ENCODE measurements around the gene PSKH1.
"Not testable (repeated sequence)": the region's sequence is repeated elsewhere in the genome, so short reads cannot be mapped to it uniquely, and the experiment has no call there.

The PSKH1 gene

GRCh38 chr16:67964477-67965131 is 71.5 kb downstream of the PSKH1 start:
- peak; percentile 87 for DNase-seq

DNA sequence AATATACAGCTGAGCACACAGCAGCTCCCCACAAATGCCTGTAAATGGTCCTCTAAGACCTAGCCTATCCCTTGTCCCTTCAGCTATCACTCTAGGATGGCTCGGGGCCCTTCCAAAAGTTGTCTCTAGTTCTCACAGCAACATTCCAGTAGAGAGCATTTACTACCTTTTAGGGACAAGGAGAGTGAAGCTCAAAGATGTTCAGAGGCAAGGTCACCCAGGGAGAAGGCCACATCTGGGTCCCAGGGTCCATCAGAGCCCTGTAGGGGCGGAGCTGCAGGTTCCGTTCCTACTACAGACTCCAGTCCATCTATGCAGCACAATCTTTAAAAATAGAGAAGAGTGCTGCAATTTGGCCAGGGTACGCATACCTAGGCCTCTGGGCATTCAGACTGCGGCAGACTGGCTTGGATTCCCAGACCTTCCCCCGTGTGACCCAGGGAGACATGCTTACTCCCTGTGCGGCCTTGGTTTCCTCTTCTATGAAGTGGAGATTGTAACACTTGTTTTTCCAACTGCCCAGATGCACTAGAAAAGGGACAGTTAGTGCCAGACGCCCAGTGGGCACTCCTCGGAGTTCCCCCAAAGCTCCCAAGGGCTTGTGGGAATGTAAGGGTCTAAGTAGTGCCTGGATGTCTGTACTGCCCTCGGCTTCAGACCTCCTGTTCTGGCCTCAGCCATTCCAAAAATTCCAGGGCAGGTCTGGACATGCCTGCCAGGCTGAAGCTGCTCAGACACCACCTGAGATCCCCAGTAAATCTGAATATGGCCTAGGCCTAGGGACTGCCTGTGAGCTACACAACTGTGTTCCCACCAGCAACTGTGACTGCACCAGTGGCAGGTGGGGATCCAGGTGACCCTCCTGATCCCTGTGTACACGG is 72.9 kb downstream of the PSKH1 start:
- DNase-seq: no peak

DNA sequence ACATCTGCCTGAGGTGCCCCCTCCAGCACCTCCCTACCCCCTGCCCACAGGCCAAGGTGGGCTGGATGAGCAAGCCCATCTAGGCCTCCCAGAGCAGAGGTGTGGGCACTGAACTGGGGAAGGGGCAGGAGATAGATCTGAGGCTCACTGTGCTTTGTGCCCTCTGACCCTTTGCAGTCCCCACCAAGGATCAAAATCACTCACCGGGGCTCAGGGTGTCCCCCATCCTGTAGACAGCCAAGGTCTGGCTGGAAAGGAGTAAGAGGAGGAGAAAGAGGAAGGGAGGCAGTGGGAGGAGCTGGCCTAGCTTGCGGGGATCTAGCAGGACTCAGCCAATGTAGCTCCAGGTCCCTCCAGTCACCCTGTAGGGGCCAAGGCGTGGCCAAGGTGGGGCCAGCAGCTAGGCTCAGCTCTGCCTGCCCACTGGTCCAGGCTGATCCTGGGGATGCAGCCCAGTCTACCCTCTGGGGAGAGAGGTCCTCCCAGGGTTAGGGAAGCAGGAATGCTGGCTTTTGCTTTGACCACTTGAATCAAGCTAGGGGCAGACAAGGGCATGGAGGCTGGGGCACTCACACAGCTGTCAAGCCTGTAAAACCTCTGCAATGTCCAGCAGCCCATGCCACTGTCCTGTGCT is 73.6 kb downstream of the PSKH1 start:
- DNase-seq: peak; percentile 5

- DNase-seq: peak; percentile 2
Measured at GRCh38 chr16:67967183-67967957, 74.3 kb downstream of the PSKH1 start.

- peak; percentile 56 for DNase-seq
Measured at GRCh38 chr16:67967958-67968399, 74.9 kb downstream of the PSKH1 start.

GRCh38 chr16:67968400-67969253 is 75.6 kb downstream of the PSKH1 start, which contains the start of gene SLC12A4:
SLC12A4 (minus strand) TSS chr16:67968637; CDS start chr16:67968553, 84 bp downstream.
- DNase-seq: peak; percentile 87

DNA sequence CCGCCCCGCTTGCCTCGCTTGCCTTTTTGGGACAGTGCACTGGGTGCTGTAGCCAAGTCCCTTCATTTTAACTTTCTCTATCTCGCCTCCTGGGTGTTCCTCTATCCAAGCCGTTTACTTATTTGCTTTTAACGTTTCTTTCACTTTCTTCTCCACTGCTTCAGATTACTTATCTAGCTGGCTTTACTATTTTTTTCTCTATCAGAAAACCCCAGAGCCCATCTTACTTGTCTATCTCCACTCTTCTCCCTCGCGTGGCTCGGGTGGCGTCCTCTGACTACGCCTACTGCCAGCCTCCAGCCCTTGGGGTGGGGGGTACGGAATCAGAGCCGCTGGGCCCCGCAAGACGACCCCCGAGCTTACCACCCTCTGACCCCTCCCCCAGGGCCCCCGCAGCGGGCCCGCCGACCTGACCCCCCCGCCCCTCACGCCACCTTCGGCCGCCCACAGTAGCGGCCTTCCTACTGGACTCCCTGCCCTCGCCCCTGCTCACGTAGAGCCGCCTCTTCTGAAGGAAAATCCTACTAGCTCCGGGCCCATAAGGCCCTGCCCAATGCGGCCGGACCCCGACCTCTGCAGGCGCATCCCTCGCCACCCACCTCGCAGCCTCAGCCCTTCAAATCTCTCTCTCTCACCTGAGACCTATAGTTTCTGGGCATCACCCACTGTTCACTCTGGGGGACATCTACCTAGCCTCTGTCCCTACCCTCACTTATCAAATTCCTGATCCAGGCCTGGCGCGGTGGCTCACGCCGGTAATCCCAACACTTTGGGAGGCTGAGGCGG is 76.4 kb downstream of the PSKH1 start:
- peak; percentile 44 for DNase-seq

DNA sequence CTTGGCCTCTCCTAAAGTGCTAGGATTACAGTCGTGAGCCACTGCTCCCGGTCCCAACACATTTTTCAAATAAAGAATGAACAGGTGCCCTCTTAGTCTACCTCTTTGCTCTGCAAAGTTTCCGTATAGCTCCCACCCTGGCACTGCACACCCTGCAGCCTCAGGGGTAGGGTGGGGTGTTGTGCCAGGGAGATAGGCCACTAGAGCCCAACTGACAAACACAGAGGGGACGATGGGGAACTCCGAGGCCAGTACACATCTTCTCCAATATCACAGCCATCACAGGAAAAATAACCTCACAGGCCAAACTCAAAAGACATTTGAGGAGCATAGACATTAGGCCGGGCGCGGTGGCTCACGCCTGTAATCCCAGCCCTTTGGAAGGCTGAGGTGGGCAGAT is 78.1 kb downstream of the PSKH1 start:
- no peak for DNase-seq

DNA sequence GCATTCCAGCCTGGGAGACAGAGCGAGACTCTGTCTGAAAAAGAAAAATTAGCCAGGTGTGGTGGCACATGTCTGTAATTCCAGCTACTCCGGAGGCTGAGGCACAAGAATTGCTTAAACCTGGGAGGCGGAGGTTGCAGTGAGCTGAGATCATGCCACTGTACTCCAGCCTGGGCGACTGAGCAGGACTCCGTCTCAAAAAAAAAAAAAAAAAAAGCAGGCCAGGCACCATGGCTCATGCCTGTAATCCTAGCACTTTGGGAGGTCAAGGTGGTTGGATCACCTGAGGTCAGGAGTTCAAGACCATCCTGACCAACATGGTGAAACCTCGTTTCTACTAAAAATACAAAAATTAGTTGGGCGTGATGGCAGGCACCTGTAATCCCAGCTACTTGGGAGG is 79.2 kb downstream of the PSKH1 start:
- DNase-seq: not testable (repeated sequence)

DNA sequence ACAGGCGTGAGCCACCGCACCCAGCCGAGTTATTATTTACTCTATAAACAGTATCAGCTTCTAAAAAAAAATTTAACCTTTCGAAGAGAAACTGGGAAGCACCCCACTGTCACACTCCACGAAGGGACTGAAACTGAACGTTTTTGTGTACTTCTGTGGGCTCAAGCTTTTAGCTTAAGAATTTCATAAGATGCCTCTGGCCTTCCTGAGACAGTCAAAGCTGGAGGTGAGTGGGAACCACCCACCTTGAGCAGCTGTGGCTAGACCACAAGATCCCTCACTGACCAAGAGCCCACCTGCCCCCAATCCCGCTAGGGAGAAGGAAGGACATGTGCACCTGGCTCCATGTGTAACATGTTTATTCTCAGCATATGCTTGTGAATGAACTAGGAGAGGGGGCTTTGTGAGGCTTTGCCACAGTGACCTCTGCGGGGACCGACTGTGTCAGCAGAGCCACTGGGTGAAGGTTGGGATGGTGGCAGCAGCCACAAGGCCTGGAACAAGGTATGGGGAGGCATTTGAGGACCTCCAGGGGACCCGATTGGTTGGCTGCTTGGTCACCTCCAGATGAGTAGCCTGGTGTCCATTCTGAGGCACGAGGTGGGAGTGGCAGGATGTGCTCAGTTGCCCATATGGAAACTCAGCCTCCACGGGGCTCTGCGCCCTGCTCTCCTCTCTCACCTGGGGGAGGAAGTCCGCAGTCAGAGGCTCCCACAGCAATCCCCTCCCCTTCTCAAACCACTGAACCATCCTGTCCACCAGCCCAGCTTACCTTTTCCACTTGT is 82.5 kb downstream of the PSKH1 start:
- DNase-seq: peak; percentile 63

DNA sequence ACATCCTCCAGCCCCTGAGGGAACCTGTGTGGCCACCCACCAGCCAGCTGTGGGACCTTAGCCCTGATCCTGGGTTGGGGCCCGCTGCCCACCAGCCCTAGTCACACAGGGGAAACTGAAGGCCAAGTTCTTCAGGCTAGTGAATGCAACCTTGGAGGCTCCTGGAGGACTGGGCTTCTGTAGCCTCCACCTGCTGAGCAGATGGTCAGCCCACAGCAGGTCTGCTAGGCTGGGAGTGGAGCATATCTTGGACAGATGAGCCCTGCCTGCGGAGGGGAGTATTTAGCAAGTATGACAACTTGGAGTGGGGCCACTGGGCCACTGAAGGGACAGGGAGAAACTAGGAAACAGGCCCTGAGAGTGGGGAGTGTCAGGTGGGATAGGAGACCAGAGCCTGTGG is 83.2 kb downstream of the PSKH1 start:
- no peak for DNase-seq

DNA sequence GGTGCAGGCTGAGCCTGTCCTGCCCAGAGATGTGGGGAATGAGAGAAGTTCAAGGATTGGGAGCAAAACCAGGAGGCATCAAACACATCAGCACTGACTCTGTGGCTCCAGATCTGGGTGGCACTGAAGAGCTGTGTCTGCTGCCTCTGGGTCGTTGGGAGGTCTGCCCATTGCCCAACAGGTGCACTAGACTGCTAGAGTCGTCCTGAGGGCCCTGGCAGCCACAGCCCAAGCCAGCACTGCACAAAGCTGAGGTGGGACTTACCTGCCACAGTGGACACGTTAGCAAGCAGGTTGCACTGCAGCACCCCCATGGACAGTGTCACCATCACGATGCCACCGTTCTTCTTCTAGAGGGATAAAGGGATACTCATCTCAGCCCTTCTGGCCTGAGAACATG is 84.0 kb downstream of the PSKH1 start:
- DNase-seq: peak; percentile 55

DNA sequence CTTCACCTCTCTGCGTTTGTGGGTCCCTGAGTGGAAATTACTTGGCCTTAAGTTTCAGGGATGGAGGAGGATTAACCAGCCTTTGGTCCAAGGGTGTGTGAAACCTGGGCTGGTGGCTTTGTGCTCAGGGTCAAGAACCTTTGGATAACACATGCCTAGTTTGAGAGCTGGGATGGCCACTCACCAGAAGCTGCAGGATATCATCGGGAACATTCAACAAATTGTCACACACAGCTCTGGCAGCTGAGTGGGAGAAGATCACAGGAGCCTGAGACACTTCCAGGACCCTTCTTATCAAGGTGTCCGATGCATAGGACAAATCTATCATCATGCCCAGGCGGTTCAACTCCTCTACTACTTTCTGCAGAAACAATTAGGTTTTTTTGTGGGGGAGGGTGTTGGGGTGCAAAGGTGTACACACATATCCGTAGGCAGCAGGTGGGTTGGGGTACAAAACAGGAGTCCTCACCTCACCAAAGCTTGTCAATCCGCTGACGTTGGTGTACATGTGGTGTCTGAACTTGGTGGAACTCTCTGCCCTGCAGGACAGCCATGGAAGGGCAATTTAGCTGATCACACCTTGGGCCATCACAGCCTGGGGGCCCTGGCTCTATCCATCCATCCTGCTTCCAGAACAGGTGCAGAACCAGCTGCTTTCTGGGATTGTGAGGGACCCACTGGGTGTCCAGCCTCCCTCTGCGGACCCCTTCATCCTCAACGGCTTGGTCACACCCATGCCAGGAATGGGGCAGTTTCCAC is 84.6 kb downstream of the PSKH1 start:
- DNase-seq: no peak

Data from RPMI8226 (cell line).